GM18861 (cell line): ENCODE results near the gene TUBA1A.
A peak's percentile ranks its signal among the peaks of the same experiment; 100 is the strongest.
"Not testable (repeated sequence)": the region's sequence is repeated elsewhere in the genome, so short reads cannot be mapped to it uniquely, and the experiment has no call there.

Experiments used
- ATAC-seq: cut with Tn5 transposase; IDR thresholded peaks from one replicate; pipeline ENCODE4 v1.9.1; 2021; ENCODE audit not compliant: unreplicated experiment

Gene TUBA1A

DNA sequence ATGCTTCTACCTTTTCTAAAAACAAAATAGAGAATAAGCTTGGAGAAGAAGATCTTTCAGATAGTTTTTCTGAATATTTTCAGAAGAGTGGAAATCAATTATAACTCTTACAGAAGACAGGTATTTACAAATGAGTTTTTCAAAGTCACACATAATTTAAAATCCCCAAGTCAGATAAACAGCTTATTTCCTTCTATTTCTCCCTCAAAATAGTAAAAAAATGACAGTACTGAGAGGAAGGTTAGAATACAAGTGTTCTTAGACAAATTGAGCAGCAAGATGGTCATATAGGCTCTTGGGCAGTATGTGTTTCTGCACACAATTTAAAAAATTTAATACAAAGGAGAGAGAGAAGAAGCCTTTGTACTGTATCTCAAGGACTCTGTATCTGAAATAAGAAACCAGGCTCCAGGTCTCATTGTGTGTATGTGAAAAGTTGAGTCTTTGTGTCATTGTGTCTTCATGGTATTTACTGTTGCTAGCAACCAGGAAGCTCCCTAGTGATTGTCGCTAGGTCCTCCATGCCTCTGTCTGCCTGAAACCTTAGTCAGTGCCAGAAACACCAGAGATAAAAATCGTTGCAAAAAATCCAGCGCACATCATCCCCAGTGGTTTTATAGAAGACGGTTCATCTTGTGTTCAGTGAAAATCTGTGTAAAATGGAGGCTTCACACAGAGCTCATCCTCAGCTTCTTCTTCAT lies 12.9 kb upstream of the TUBA1A start:
- no peak for ATAC-seq

DNA sequence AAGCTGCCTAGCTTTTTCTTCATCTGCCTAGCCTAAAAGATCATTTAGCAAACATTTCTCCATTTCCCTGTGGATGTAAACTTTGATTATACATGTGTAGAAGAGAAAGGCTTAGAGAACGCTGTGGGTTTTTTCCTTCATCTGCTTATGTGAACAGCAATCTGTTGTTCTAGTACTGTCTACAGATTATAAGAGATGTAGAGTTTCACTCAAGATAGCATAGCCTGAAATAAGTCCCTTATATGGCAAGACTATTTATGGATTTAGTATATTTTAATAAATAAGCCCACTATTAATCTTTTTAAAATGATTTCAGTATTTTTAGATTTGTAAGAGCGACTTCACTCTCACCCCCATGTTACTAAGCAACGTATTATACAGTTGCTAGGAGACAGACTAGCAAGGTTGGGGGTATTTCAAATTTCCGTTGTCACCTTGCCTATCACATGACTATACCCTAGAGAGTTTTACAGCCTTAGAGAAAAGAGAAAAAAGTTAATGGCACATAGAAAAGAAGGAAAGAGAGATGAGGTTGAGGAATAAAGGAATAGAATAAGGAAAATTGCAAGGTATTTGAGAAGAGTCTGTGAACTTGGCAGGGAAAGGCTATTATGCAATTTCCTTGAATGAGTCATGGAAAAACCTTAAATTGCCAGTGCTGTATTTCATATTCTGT lies 12.2 kb upstream of the TUBA1A start:
- ATAC-seq = no peak

DNA sequence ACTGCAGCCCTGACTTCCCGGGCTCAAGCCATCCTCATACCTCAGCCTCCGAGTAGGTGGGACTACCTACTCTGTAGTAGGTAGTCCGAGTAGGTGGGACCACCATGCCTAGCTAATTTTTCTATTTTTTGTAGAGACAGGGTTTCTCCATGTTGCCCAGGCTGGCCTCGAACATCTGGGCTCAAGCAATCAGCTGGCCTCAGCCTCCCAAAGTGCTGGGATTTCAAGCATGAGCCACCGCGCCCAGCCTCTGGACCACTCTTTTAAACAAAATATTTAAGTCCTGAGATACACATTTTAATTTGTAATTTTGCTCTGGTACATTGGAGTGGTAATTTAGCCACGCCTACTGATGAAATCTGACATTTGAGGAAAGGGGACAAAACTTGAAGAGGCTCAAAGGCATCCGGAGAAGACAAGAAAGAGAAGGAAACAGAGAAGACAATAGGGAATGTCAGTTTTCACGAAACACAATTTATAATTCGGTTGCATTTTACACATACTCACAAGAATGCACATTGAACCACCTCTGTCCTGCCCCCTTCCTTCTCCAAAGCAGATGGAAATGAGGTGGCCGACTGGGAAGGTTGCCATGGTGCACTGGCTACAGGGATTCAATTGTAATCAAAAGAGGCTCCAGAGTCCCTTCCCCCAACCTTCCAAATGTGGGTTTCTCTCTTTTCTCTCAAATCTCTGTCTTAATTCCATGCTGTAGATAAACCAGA lies 9.7 kb upstream of the TUBA1A start:
- no peak for ATAC-seq

DNA sequence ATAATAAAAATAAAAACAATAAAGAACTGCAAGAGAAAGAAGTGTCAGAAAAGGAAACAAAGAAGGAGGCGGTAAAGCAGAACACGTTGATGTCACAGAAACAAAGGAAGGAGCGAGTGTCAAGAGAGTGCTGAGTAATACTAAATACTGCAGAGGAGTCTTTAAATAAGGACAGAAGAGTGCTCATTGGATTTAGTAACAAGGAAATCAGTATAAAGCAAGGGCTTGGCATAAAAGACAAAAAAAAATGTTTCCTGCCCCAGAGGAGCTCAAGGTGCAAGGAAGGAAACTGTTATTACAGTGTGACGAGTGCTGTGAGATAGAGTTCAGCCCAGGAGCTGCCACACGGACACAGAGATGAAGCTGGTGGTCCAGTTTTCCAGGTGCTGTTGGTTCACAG lies 8.4 kb upstream of the TUBA1A start:
- ATAC-seq = no peak

DNA sequence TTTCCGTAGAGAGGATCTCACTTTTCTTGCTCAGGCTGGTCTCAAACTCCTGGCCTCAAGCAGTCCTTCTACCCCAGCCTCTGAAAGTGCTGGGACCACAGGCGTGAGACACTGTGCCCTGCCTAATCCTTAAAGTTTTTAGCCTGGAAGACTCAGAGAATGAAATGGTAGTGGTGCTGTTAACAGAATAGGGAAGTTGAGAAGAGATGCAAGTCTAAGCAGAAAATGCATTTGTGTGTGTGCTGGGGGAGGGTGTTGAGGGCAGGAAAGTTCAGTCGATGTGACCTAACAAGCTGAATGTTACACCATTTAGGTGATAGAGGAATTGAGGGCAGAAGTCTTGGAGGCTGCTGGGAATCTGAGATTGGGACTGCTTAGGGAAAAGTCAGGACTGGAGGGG lies 6.9 kb upstream of the TUBA1A start:
- ATAC-seq = no peak

DNA sequence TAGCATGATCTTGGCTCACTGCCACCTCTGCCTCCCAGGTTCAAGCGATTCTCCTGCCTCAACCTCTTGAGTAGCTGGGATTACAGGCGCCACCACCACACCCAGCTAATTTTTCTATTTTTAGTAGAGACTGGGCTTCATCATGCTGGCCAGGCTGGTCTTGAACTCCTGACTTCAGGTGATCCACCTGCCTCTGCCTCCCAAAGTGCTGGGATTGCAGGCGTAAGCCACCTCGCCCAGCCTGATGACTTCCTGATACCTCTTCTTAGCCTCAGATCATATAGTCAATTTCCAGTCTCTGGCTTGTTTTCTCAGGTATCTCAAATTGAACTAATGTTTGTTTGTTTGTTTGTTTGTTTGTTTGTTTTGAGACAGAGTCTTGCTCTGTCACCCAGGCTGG lies 4.9 kb upstream of the TUBA1A start:
- ATAC-seq = not testable (repeated sequence)

DNA sequence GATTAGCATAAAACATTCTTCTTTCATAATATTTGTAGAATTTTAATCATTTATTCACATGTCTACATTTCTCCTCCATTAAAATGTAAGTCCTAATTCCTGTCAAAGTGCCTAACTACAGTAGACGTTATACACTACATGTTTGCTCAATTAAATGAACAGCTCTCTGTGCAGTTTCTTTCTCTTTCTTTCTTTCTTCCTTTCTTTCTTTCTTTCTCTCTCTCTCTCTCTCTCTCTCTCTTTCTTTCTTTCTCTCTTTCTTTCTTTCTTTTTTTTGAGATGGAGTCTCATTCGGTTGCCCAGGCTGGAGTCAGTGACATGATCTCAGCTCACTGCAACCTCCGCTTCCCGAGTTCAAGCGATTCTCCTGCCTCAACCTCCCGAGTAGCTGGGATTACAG lies 2.6 kb upstream of the TUBA1A start:
- not testable (repeated sequence) for ATAC-seq

DNA sequence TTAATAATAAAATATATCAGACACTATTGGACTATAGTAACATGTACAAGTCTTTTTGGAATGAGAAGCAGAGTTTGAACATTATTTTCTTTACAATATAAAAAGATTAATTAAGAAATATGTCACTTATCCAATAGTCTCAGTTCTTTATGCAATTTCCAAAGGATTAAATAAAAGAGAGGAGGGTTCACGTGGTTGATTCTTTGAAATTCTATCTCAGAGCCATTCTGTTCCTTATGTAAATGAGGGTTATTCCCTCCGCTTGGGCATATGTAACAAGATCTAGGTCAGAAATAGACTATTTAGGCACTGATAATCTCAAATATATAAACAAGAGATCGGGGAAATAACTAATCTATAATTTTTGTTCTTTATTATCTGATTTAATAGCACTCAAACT lies 2.1 kb upstream of the TUBA1A start:
- no peak for ATAC-seq

DNA sequence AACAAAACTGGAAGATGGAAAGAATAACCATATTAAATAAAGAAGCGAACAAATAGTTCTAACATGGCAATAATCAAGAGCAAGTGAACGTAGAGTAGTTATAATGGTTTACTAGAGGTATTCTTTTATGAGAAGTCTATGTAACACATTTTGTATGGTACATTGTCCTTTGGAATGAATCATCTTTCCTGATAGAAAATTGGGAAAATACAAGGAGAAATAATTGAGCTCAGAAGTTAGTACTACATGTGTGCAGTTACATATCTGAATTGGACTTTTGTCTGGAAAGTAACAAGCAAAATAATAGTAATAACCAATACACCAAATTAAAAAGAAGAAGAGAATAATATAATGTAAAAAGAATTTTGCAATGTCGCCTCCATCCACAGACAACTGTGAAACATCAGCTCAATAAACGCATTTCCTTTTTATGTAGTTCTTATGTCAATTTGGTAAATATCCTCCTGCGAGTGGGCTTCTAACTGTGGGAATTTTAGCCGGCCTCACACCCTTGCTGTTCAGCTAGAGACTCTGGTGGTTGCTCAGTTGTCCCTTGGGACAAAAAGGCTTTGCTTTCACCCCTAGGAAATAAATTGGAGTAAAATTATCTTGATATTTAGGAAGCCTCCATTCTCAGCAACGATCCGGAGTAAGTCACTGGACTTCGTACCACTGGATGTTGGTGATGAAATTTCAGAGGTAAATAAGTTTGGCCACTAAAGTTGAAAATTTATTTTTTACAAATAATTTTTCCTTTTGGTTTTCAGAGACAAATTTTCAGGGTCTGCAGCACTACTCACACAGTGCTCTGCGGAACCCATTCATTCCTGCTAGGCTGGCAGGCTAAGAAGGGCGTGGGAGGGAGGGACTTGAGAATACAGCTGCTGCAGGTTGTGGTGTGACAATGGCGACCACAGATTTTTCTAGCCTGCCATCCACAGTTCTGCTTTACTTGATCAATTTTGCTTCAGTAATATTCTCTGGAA lies 1.1 kb upstream of the TUBA1A start:
- ATAC-seq = no peak

DNA sequence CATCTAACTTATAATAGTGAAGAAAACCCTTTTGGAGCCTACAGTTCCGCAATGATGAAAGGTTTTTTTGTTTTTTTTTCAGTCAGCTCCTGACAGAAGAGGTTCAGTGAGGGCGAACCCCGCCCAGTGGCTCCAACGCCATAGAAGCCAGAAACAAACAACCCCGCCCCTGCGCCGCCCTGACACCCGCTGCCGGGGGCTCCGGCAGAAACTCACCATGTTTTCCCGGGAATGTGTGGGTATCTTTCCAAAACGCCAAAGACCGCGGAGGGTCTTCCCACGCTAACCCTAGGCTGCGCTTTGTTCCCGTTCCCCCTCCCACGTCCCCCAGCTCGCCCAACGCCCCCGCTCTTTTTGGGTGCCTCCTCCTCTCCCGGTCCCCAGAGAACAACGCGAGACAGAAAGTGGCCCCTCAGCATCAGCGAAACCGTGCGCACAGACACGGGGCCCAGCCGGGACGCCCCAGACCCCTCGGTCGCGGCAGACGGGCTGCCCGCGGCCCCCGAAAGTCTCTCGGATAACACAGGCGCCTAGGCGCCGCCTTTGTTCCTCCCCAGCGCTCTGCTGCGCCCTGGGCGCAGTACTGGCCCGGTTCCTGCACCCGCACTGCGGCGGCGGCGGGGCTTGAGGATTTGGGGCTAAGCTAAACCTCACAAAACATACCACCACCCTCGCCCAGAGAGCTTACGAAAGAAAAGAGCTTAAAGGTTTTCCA lies 522 bp downstream of the TUBA1A start:
- peak; percentile 40 for ATAC-seq

DNA sequence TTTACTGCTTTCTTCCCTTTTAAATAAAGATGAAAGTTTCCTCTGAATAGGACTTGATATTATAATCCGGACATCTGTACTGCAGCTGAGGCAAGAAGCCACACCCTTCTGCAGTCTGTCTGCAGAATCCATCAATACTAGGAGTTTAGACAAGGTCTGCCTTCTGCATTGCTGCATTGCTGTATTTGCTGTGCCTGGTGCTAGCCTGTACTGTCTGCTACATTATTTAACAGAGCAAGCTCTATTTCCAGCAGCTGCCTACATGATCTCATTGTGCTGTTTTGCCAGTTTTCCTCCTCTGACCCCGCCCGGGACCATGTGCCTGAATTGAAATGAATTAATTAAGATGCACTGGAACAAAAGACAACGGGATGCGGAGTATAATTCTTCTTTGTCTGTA lies 1.7 kb downstream of the TUBA1A start:
- no peak for ATAC-seq

DNA sequence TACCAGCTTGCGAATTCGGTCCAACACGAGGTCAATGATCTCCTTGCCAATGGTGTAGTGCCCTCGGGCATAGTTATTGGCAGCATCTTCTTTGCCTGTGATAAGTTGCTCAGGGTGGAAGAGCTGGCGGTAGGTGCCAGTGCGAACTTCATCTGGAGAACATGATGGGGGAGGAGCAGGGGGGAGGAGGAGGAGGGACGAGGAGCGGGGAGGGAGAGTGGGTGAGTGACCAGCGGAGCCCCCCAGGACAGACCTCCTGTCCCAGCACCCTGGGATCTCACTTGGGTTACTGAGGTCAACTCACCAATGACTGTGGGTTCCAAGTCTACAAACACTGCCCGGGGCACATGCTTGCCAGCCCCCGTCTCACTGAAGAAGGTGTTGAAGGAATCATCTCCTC lies 2.6 kb downstream of the TUBA1A start:
- not testable (repeated sequence) for ATAC-seq

DNA sequence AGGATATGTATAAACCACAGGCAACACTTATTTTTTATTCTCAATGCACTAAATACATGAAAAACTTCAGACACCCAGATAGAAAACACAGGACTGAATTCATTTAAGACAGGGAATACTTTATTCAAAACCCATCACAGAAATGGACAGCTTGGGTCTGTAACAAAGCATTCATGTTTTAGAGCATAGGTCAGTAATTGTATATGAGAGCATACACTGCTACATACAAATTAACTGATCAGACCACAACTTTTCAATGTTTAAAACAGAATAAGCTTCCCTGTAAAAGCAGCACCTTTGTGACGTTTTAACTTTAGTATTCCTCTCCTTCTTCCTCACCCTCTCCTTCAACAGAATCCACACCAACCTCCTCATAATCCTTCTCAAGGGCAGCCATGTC lies 4.2 kb downstream of the TUBA1A start:
- not testable (repeated sequence) for ATAC-seq

DNA sequence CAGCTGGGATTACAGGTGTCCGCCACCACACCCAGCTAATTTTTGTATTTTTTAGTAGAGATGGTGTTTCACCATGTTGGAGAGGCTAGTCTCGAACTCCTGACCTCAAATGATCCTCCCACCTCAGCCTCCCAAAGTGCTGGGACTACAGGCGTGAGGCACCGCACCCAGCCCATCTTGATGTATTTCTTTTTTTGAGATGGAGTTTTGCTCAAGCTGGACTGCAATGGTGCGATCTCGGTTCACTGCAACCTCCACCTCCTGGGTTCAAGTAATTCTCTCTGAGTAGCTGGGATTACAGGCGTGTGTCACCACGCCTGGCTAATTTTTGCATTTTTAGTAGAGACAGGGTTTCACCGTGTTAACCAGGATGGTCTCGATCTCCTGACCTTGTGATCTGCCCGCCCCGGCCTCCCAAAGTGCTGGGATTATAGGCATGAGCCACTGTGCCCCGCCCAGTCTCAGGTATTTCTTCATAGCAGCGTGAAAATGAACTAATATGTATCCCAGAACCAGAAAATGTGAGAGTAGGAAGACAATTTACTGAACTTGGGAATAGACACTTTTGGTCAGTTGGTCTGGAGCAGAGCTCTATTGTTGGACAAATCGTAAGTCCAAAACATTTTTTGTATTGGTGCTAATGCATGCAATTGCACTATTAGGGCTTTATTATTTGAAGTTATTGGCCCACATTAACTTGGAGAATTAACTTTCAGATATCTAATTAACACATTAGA lies 5.5 kb downstream of the TUBA1A start:
- ATAC-seq = not testable (repeated sequence)

DNA sequence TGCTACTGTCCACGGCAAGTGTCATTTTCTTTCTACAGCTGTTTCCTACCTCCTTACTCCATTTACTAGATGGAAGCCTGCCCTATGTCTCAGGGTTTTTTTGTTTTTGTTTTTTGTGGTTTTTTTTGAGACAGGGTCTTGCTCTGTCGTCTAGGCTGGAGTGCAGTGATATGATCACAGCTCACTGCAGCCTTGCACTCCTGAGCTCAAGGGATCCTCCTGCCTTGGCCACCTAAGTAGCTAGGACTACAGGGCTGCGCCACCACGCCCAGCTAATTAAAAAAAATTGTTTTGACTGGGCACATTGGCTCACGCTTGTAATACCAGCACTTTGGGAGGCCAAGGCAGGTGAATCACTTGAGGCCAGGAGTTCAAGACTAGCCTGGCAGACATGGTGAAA lies 14.7 kb downstream of the TUBA1A start:
- ATAC-seq = no peak

DNA sequence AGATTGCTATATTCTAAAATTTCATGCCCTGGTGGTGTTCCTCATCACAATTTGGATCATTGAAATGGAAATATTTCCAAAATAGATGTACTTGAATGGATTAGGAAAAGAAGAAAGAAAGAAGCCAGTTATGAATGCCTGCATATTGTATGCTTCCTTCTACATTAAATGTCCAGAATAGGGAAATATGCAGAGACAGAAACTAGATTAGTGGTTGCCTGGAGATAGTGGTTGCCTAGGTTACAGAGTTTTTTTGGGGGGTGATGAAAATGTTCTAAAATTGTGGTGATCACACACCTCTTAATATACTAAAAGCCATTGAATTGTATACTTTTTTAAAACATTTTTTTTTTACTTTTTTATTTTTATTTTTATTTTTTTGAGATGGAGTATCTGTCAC lies 18.0 kb downstream of the TUBA1A start:
- no peak for ATAC-seq

DNA sequence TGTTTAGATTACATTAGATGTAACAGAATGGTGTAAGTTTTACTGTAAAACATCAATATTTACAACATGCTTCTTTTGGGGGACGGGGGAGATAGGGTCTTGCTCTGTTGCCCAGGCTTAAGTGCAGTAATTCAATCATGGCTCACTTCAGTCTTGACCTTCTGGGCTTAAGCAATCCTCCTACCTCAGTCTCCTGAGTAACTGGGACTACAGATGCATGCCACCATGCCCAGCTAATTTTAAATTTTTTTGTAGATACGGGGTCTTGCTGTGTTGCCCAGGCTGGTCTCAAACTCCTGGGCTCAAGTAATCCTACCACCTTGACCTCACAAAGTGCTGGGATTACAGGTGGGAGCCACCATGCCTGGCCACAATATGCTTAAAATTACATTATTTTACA lies 23.8 kb downstream of the TUBA1A start:
- ATAC-seq = no peak

DNA sequence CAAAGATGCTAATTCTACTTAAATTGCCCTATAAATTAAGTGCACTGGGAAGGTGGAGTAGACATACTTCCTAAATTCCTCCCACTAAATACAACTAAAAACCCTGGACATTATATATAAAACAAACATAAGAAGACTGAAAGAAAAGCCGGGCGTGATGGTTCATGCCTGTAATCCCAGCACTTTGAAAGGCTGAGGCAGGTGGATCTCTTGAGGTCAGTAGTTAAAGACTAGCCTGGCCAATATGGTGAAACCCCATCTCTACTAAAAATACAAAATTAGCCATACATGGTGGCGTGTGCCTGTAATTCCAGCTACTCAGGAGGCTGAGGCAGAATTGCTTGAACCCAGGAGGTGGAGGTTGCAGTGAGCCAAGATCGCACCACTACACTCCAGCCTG lies 27.0 kb downstream of the TUBA1A start:
- not testable (repeated sequence) for ATAC-seq

DNA sequence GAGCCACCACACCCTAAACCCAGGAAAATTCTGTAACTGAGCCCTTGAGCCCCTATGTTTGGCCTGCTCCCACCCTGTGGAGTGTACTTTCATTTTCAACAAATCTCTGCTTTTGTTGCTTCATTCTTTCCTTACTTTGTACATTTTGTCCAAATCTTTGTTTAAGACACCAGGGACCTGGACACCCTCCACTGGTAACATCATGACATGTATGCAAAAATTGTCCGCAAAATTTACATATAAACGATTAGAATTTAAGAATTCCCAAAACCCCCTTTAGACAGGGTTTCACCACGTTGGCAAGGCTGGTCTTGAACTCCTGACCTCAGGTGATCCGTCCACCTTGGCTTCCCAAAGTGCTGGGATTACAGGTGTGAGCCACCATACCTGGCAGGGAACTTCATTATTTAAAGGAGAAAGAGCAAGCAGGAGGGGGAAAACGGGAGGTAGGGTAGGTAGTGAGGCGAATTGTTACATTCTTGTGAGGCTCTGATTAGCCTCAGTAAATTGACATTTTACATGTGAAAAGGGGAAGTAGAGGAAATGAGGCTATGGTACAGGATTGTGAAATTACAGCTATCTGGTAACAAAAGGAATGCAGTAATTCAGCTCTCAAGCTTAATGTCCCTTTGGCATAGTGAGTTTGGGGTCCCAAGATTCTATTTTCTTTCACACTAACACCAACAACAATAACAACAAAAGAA lies 27.6 kb downstream of the TUBA1A start:
- ATAC-seq = no peak
